GM20431 (cell line): ENCODE measurements around the gene FAM171A2.
"Not testable (repeated sequence)": the region's sequence is repeated elsewhere in the genome, so short reads cannot be mapped to it uniquely, and the experiment has no call there.

Experiments
- in situ Hi-C: fragments of 300-500 bp; cut with MseI, MboI; formaldehyde crosslinking; loops from one replicate; pipeline ENCODE4 v1.15.0; 2020; ENCODE audit warnings: low sequenced_read_pairs; ENCODE audit not compliant: unreplicated experiment

Gene FAM171A2

DNA sequence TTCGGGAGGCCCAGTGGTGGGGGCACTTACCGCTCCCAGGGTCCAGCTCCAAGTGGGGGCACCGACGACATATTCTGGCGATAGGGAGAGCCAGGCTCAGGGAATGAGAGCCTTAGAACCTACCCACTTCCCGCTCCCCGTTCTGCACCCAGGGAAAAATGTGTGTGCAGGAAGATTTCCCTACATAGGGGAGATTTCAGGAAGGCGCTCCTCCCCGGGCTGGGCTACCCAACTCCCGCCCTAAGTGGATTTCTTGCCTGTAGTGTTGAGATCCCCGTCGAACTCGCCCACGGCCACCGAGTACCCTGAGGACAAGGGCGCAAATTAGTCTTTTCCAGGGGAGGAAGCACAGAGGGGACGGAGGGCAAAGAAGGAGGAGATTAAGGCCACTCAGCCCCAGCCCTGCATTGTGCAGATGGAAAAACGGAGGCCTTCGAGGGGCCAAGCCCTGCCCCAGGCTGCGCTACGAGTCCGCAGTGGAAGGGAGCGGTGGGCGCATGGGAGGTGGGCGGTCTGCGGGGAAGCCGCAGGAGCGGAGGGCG lies 20.7 kb upstream of the FAM171A2 start:
- in situ Hi-C loops, result no loop called here

DNA sequence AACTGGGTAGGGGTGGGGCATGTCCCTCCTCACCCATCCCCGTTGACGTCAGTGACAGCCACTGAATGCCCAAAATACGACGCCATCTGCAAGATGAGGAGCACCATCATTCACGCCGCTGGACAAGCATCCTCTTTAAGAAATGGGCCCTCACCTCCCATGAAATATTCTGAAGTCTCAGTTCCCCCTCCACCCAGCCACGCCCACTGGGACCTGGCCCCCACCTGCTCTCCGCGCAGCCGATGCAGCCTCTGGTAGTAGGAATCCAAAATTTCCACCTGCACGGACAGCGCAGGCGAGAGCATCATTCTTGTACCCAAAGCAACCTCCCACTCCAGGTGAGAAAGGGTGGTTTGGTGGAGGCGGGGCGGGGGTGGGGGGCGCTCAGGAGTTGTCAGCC lies 20.2 kb upstream of the FAM171A2 start:
- in situ Hi-C loops, result no loop called here

DNA sequence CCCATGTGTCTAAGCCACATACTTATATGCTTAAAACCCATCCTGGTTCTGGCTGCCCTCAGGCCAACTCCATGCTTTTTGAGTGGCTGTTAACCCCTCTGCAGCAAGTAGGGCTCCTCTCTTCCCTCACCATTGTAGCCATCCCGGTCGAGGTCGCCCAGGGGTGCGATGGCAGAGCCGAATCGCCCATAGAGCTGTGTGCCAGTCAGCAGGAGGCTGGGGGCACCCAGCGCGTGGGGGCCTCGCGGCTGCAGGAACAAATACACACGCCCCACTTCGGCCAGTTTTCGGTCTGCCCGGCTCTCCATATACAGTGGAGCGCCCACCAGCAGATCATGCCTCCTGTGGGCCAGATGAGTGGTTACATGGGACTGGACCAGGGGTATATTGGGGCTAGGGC lies 19.7 kb upstream of the FAM171A2 start:
- in situ Hi-C loops, result no loop called here

DNA sequence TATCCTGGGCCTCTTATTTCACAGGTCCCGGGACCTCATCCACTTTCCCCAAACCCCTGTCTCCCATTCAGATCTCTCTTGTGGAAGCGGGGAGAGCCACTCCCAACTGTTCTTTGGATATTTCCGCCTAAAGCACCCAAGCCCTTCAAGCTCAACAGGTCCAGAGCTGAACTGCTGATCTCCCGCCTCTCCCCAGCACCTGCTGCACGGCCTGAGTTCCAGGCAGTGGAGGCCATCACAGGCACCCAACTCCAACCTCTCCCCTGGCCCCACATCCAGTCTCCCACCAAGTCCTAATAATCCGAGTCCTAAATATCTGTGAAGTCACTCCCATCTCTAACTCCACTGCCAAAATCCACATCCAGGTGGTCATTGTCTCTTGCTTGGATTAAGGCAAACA lies 19.3 kb upstream of the FAM171A2 start:
- in situ Hi-C loops, result no loop called here

DNA sequence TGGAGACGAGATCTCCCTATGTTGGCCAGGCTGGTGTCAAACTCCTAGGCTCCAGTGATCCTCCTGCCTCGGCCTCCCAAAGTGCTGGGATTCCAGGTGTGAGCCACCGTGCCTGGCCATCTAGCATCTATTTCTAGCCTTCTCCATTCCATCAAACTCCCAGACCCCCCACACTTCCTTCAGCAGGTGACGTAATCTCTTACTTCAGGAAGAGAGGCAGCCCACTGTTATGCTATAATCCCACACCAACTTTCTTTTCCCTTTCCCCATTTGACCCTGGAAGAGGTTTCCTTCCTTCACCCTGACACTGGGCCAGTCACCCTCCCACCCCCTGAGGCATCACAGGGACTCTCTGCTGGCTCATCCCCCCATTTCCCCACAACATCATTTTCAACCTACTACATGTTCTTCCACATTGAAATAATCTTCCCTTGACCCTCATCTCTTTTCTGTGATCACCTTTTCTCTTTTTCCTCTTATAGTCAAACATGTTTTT lies 18.2 kb upstream of the FAM171A2 start:
- in situ Hi-C loops, result no loop called here

DNA sequence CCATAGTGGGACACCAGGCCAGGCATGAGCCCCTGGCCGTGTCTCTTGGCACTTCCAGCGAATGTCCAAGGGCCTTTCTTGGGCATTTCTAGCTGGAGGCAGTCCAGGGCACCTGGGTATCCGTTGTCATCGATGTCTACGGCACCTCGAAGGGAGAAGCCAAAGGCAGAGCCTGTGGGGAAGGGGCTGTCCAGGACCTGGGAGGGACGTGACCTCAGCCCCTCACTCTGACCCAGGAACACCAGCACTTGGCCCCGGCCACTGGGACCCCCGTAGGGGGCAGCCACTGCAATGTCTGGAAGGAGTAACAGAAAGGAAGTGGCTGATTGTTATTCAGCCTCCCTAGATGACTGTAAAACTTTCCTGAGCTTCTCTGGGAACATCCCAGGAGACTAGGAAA lies 17.1 kb upstream of the FAM171A2 start:
- in situ Hi-C loops, result no loop called here

DNA sequence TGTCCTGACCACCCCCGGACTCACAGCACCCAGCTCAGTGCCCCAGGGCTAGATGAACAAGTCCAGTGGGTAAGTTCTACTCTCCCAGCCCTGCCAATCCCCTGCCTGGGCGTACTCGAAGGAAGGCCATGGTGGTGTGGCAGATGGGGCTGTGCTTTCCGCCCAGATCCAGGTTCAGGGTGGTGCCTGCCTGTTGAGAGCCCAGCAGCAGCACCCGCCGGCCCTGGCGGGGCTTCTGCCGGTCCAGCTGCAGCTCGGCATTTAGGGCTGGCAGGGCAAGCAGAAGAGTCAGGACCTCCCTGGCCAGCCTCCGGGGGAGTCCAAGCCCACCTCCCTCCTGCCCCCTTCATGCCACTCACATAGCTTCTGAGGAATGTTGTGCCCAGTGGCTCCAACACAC lies 16.2 kb upstream of the FAM171A2 start:
- in situ Hi-C loops, result no loop called here

DNA sequence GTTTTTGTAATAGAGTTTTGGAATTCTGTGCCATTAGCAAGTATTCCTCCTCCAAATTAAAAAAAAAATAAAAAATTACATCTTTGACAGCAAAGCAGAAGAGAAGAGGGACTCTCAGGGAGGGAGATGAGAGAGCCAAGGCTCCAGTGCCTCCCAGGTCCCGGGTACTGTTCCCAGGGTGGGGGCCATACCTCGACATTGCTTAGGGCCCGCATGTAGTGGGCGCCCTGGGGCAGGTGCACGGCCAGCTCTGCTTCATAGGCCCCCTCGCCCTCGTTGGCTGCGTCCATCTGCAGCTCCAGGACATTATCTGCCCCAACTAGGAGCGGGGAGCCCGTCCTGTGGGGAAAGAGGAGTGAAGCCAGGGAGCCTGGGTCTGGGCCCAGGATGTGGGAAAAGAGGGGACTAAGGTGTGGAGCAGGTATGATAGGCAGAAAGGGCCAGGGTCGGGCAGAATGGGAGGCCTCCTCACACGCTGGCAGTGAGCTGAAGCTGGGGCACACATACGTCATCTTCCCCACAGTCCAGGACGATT lies 14.6 kb upstream of the FAM171A2 start:
- in situ Hi-C loops, result no loop called here

DNA sequence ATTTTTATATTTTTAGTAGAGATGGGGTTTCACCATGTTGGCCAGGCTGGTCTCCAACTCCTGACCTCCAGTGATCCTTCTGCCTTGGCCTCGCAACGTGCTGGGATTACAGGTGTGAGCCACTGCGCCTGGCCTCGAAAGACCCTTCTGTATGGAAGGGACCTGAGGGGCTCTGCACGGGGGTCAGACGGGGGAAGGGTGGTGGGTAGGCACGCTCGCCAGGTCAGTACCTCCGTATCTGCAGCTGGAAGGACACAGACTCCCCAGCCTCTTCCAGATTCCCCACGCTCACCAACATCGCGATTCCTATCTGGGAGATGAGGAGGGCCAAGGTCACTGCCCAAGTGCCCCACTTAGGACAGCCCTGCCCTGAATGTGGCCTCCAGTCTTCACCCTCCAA lies 13.1 kb upstream of the FAM171A2 start:
- in situ Hi-C loops, result no loop called here

DNA sequence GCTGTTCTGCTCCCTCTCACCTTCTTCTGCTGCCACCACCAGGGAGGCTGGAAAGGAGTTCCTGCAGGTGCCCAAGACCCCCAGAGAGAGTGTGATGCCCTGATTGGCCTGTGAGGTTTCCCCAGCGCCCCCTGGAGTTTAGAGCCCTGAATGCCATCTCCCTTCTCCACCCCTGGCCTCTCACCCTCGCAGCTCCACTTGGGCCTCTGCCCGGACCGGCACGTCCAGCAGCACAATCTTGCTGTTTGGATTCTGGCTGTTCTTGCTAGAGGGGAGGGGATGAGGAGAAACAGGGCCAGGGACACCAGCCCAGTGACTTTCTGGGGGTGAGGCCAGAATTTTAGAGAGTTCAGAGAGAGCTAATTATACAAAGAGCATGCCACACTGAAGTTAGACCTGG lies 12.5 kb upstream of the FAM171A2 start:
- in situ Hi-C loops, result no loop called here

DNA sequence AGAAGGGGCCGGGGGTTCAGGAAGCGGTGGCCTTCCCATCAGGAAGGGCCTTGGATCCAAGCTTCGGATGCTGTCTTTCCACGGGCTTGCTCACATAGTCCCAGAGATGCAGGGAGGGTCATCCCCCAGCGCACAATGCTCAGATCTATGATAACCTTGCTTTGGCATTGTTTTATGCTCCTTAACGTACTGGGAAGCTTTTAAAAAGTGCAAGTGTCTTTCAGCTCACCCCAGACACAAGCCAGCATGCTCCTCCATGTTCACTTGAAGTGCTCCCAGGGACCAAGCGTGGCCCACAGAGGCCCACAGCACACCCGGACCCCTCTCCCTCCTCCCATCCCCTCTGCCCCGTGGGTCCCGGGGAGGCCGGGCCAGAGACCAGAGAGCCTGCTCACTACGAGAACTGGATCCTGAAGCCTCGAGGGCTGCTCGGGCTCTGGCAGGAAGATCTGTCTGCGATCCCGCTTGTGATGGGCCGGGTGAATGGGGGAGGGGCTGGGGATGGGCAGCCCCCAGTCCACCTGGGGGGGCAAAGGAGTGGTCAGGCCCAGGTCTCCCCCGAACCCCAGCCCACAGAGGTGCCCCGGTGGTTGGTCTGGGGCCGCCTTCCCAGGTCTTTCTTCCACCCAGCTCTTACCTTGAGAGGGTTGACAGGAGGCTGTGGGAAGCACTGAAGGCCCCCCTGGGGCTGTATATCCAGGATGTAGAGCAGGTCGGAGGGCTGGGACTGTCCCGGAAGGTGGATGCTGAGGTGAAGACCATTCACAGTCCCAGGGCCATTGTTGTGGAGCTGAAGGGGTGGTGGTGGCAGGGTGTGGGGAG lies 11.8 kb upstream of the FAM171A2 start:
- in situ Hi-C loops, result no loop called here

DNA sequence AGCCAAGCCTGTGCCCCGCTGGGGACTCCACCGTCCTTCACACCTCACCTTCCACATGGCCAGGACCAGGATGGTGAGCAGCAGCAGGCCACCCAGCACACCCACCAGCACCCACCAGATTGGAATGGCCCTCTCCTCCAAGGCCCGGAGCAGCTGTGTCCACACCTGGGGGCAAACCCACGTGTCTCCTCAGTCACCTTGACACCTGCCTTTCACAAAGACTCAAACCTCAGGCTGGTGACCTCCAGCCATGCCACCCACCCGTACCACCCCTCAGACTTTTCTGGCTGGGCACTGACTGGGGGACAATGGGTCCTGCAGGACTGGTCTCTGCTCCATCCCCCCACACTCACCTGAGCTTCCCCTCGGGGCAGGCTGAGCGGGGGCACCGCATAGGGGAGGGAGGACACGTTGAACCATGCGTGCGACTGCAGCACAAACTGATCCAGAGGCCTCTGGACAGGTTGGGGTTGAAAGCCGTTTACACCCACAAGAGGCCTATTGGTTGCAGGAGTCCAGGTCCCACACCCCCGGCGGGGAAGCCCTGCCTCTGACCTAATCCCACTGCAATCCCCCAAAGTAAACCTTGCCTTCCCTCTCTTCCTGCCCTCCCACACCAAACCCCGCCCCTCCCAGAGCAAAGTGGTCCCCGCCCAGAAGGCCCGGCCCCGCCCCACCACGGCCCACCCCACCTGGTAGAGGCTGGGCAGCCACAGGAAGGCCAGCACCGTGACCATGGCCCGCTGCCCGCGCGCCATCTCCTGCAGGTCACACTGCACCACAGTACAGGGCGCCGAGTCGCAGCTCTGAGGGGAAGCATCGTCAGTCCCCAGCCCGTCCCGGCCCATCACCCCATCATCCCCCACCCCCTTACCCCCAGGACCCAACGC lies 10.9 kb upstream of the FAM171A2 start:
- in situ Hi-C loops, result no loop called here

DNA sequence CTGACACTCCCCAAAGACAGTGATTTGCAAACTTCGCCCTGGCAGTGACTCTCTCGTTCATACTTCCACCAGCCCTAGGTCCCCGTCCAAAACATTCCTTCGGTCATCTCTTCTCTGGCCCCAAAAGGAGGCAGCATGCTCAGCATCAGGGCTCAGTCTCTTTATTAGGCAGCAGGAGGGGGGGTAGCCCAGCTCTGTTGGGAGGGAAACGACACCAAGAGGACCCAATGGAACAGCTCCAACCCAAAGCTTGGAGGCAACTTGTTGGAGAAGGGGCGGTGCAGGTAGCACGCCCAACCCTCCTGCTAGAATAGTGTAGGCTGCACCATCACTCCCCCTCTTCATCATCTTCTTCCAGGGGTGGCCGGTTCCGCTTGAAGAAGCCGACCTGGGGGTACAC lies 8.4 kb upstream of the FAM171A2 start:
- in situ Hi-C loops, result no loop called here

DNA sequence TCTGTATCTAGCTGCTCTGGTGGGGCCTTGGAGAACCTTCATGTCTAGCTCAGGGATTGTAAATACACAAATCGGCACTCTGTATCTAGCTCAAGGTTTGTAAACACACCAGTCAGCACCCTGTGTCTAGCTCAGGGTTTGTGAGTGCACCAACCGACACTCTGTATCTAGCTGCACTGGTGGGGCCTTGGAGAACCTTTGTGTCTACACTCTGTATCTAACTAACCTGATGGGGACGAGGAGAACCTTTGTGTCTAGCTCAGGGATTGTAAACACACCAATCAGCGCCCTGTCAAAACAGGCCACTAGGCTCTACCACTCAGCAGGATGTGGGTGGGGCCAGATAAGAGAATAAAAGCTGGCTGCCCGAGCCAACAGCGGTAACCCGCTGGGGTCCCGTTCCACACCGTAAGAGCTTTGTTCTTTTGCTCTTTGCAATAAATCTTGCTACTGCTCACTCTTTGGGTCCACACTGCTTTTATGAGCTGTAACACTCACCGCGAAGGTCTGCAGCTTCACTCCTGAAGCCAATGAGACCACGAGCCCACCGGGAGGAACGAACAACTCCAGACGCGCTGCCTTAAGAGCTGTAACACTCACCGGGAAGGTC lies 5.9 kb upstream of the FAM171A2 start:
- in situ Hi-C loops, result not testable (repeated sequence)

DNA sequence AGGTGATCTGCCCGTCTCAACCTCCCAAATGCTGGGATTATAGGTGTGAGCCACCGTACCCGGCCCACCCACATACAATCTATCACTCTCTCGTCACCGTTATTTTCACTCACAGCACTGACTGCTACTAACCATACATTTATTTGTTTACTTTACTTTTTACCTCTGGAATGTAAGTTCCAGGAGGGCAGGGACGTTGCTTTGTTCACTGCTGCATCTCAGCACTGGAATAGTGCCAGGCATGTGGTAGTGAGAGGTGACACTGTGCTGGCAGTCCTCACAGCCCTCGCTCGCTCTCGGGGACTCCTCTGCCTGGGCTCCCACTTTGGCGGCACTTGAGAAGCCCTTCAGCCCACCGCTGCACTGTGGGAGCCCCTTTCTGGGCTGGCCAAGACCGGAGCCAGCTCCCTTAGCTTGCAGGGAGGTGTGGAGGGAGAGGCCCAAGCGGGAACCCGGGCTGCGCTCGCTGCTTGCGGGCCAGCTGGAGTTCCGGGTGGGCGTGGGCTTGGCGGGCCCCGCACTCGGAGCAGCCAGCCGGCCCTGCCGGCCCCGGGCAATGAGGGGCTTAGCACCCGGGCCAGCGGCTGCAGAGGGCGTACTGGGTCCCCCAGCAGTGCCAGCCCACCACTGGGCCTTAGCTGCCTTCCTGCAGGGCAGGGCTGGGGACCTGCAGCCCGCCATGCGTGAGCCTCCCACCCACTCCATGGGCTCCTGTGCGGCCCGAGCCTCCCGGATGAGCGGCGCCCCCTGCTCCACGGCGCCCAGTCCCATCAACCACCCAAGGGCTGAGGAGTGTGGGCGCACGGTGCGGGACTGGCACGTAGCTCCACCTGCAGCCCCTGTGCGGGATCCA lies 5.0 kb upstream of the FAM171A2 start:
- in situ Hi-C loops, result not testable (repeated sequence)

DNA sequence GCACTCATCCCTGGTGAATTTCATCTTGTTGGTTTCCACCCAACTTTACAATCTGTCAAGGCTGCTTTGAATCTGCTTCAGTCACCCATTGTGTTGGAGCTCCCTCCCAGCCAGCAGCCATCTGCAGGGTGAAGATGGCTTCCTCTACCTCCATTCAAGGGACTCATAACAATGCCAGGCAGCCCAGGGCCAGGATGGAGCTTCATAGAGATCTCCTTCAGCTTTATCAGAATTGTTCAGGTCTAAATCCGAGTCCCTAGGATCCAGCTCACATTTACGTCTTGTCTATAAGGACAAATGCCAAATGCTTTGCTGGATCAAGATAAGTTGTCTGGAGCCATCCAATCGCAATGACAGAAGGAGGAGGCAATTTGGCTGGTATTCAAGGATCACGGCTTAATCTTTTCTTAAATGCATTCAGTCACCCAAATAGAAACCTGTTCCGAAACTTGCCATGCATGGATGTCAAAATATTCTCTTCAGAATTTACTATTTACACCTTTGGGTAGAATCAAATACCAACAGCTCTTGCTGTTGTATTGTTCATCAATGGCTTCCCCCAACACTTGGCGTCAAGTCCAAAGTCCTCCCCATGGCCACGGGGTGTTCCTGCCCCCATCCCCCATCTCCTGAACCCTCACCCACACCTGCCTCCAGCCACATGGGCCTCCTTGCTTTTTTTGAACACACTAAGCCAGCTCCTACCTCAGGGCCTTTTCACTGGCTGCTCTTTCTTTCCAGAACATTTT lies 3.8 kb upstream of the FAM171A2 start:
- in situ Hi-C loops, result no loop called here

DNA sequence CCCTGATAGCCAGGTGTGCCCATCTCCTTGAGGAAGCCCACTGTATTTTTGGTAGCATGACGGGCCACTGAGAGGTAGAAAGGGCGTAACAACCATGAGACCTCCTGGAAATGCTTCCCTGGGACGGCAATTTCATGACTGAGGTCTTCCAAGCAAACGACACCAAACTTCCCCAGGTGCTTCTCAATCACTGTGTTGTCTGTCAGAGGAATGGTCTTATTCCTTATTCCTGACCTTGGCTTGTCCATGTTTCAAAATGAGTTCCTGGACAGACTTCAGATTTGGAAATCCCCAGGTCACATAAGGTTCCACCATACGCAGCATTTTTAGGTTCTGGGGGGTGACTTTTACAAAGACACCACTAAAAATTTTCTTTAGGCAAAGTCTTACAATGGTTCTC lies 1.4 kb upstream of the FAM171A2 start:
- in situ Hi-C loops, result not testable (repeated sequence)

DNA sequence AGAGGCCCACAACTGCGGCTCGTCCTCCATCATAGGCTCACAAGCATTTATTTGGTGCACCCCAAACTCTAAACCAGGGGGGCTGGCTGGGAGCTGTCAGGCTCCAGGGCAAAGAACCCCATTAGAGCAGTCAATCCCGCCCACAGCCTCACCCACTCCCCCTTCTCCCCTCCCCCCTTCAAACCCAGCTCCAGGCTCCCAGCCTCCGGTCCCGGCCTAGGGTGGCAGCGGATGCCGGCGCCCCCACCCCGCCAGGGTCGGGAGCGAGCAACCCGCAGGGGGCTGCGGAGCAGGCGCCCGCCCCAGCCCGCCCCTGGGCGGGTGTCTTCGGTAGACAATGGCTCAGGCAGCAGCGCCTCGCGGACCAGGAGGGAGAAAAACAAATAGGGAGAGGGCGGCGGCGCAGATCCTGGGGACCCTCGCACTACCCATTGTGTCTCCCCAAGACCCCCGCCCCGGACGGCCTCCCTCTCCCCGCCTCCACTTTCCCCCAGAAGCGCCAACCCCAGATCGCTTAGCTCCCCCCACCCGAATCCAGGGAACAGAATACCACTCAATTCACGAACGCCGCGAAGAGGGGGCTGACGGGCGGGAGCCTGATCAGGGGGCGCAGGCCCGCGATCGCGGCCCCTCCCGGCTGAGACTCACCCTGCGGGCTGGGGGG lies 572 bp downstream of the FAM171A2 start:
- in situ Hi-C loops, result no loop called here
